Heart left ventricle (tissue), 16 donors: Measurements from ENCODE around the gene TEDC2. TPM values are rescaled to one million over a fixed set of nuclear protein-coding genes. Genes with fewer than 3 reads are reported as not detected.
A peak's percentile ranks its signal among the peaks of the same experiment; 100 is the strongest.

Experiments used
- ATAC-seq, 4 donors: fragments of 200-7000 bp; cut with Tn5 transposase; one replicate each; pipeline ENCODE4 v1.9.1; 2020 to 2022; ENCODE audit warnings: moderate library complexity in 4 of 4, mild to moderate bottlenecking in 3 of 4, moderate number of reproducible peaks in 1 of 4
- DNase-seq, 5 donors: peaks; one replicate each; pipeline ENCODE4 v3.0.0-alpha.2; 2020
- H3K27ac ChIP-seq, 12 donors: fragments of 200-600 bp; sonication (generic) in 4 of 12; one replicate each; pipeline versions ENCODE4 v1.5.0 to v1.8.0; 2016 to 2022; ENCODE audit warnings: mild to moderate bottlenecking in 2 of 12
- H3K27me3 ChIP-seq, 9 donors: fragments of 200-600 bp; sonication (generic) in 2 of 9; one replicate each; pipeline versions ENCODE4 v1.5.1 to v1.8.0; 2016 to 2022; ENCODE audit warnings: mild to moderate bottlenecking in 3 of 9
- H3K36me3 ChIP-seq, 9 donors: fragments of 200-600 bp; sonication (generic) in 2 of 9; one replicate each; pipeline versions ENCODE4 v1.5.0 to v1.8.0; 2018 to 2022; ENCODE audit warnings: mild to moderate bottlenecking in 2 of 9
- H3K4me1 ChIP-seq, 12 donors: fragments of 200-600 bp; sonication (generic) in 4 of 12; one replicate each; pipeline versions ENCODE4 v1.5.0 to v1.8.0; 2016 to 2022; ENCODE audit warnings: mild to moderate bottlenecking in 3 of 12
- H3K4me3 ChIP-seq, 12 donors: fragments of 200-600 bp; sonication (generic) in 4 of 12; one replicate each; pipeline versions ENCODE4 v1.5.0 to v1.8.0; 2017 to 2022; ENCODE audit warnings: mild to moderate bottlenecking in 9 of 12, moderate library complexity in 4 of 12
- H3K9me3 ChIP-seq, 12 donors: fragments of 200-600 bp; sonication (generic) in 4 of 12; one replicate each; pipeline versions ENCODE4 v1.5.0 to v1.8.0; 2016 to 2022; ENCODE audit warnings: mild to moderate bottlenecking in 1 of 12
- CTCF ChIP-seq, 12 donors: fragments of 200-600 bp; sonication (generic) in 4 of 12; IDR thresholded peaks; one replicate each; pipeline versions ENCODE4 v1.5.0 to v1.8.0; 2018 to 2022; ENCODE audit warnings: antibody characterized with exemption in 12 of 12, mild to moderate bottlenecking in 5 of 12
- POLR2A ChIP-seq, 2 donors: fragments of 450-650 bp; IDR thresholded peaks; one replicate each; pipeline ENCODE4 v1.6.1; 2017; ENCODE audit warnings: antibody characterized with exemption in 2 of 2, mild to moderate bottlenecking in 2 of 2, moderate library complexity in 2 of 2
- WGBS, 4 donors: extraction: QIAGEN DNeasy Blood & Tissue Kit in 2 of 4; methylation state at CpG; one replicate each; pipeline versions ENCODE4 v1.1.5 to v1.1.7; 2013 to 2018; 5-methylcytosine and 5-hydroxymethylcytosine counted together
- intact Hi-C, 10 donors: fragments of 100-400 bp; cut with DNase I; formaldehyde crosslinking; loops; one replicate each; pipeline versions ENCODE4 v1.11.1 to v1.14.2; 2022
- polyA plus RNA-seq, 2 donors: library from polyadenylated mRNA; stranded (reverse); fragments of 200-250 nt; gene quantifications; one replicate each; pipeline ENCODE4 v1.2.3, GENCODE V29; 2013
- total RNA-seq, 9 donors: library from RNA; depleted of rRNA in 2 of 9; stranded (reverse); fragments of >200 nt in 2 of 9; fragmentation: NEBNext Ultra II Directional in 3 of 9; extraction: Animal tissue kit (Norgen Biotek cat#: 25700) in 3 of 9; gene quantifications; one replicate each; pipeline versions ENCODE4 v1.1.0 to v1.2.4, GENCODE V29; 2016 to 2023
- donor health status: ischemic (EF 13 %, LVEDD 7.1; RV severe dilation, severe dysfunction).
- donor health status: healthy with polysubstance abuse.
- donor health status: DM: no; HTN: yes; CAD: no.
- donor health status: DM: no; HTN: no; CAD: no.
- donor health status: ischemic (EF 25% LVEDD 6.9; RV normal size, moderate dysfunction).
- donor health status: ischemic (EF 25% LVEDD 5.7; RV mildly dilated, moderate dysfunction).
- donor health status: healthy.
- donor health status: DM: yes; HTN: yes; CAD: no.
- donor health status: ischemic (EF 35%, LVEDD 5.7; RV mildly dilated, moderate dysfunction).
- donor health status: nonischemic (EF 11% LVEDD 7.7; RV severe dilation, severe dysfunction).
- donor health status: DM: yes; HTN: yes; CAD: no.
- donor health status: PGD.
- donor health status: ischemic (EF 29% LVEDD 5.4; RV normal size, mild dysfunction).
- donor health status: nonischemic (EF 23%, LVEDD 6.1; RV moderate dilation, normal function).

The TEDC2 gene
- total and polyA plus RNA-seq, 11 donors: 0.46 to 4.9 (median 1.2) TPM; not detected in 1

- intact Hi-C loops: loop anchor here in 5 of 10 donors (2.0 to 10.0 kb wide), 4 partner anchors 80 to 257 kb away; partner anchors contain the start of gene ABCA3 (in 3 of the 5)
- no peak overlapping the region for H3K27ac ChIP-seq
- peak in 1 of 4 donors; percentile 37 for ATAC-seq
- no peaks in the 10 kb centered on the region for H3K27me3 ChIP-seq
- no peaks in the 10 kb centered on the region for H3K36me3 ChIP-seq
- H3K9me3 ChIP-seq: no peaks in the 10 kb centered on the region
- DNase-seq: no peak
- no peak overlapping the region for H3K4me3 ChIP-seq
- WGBS, 4 donors: 83 to 91% (median 88%) methylated on average over 5 to 7 of the region's 7 CpGs
- TF ChIP-seq POLR2A (IDR thresholded peaks at IDR 0.05): no peak
- TF ChIP-seq CTCF (IDR thresholded peaks at IDR 0.05): no peak
- H3K4me1 ChIP-seq: peaks cover 0 to 3% (median 0%) of the 10 kb centered on the region in 12 donors
Observed at GRCh38 chr16:2422123-2422867, 37.6 kb upstream of the TEDC2 start.

- peaks cover 0 to 8% (median 5%) of the 10 kb centered on the region in 12 donors for H3K4me1 ChIP-seq
- H3K27me3 ChIP-seq: no peaks in the 10 kb centered on the region
- no peak for ATAC-seq
- no peak overlapping the region for H3K4me3 ChIP-seq
- intact Hi-C loops: loop anchor here in 8 of 10 donors (5.0 to 10.0 kb wide), 6 partner anchors 73 to 260 kb away; partner anchors contain the start of gene ABCA3 (in 6 of the 8)
- TF ChIP-seq POLR2A (IDR thresholded peaks at IDR 0.05): no peak
- no peak for TF ChIP-seq CTCF (IDR thresholded peaks at IDR 0.05)
- no peaks in the 10 kb centered on the region for H3K9me3 ChIP-seq
- H3K27ac ChIP-seq: no peak overlapping the region
- H3K36me3 ChIP-seq: no peaks in the 10 kb centered on the region
- 90 to 92% (median 91%) methylated on average over 17 to 25 of the region's 25 CpGs for WGBS, 4 donors
- DNase-seq: no peak
Observed at GRCh38 chr16:2424061-2425007, 35.6 kb upstream of the TEDC2 start.

GRCh38 chr16:2425008-2425518 lies 34.8 kb upstream of the TEDC2 start:
- no peaks in the 10 kb centered on the region for H3K27me3 ChIP-seq
- intact Hi-C loops: loop anchor here in 6 of 10 donors (5.0 to 10.0 kb wide), 6 partner anchors 72 to 260 kb away; partner anchors contain the start of gene ABCA3 (in 4 of the 6)
- H3K4me1 ChIP-seq: peaks cover 0 to 13% (median 10%) of the 10 kb centered on the region in 12 donors
- no peaks in the 10 kb centered on the region for H3K9me3 ChIP-seq
- H3K27ac ChIP-seq: no peak overlapping the region
- no peak for ATAC-seq
- H3K36me3 ChIP-seq: no peaks in the 10 kb centered on the region
- WGBS, 4 donors: 83 to 89% (median 88%) methylated on average over 9 of the region's 9 CpGs
- TF ChIP-seq CTCF (IDR thresholded peaks at IDR 0.05): no peak
- H3K4me3 ChIP-seq: no peak overlapping the region
- no peak for DNase-seq
